Brain microvascular endothelial cell (primary cell): ENCODE data around the gene IL5.
A peak's percentile ranks its signal among the peaks of the same experiment; 100 is the strongest.

Experiments
- DNase-seq: peaks from one replicate; pipeline ENCODE4 v3.0.0-alpha.2; 2020
- H3K27ac ChIP-seq: fragments of 250-450 bp; sonication (Bioruptor Pico); 2 replicates; pipeline ENCODE4 v1.5.1; 2020; ENCODE audit warnings: mild to moderate bottlenecking, moderate library complexity
- H3K27me3 ChIP-seq: fragments of 250-450 bp; sonication (Bioruptor Pico); replicated peaks from 2 replicates; pipeline ENCODE4 v1.5.1; 2020; ENCODE audit warnings: mild to moderate bottlenecking
- H3K36me3 ChIP-seq: fragments of 250-450 bp; sonication (Bioruptor Pico); replicated peaks from 2 replicates; pipeline ENCODE4 v1.5.1; 2020; ENCODE audit warnings: mild to moderate bottlenecking
- H3K4me3 ChIP-seq: 2 replicates; pipeline ENCODE4 v1.5.1; 2011; ENCODE audit warnings: low read depth, mild to moderate bottlenecking, control low read depth, low read length, moderate library complexity
- in situ Hi-C: cut with HindIII; loops from 2 replicates; pipeline ENCODE4 v1.10.0; 2017; ENCODE audit warnings: low sequenced_read_pairs, low pct_ligation_motif_present
- TF ChIP-seq, protein P1 (sequence below): IDR thresholded peaks from 2 replicates; pipeline ENCODE4 v1.5.1; 2011; ENCODE audit warnings: low read depth, mild to moderate bottlenecking, moderate library complexity, low read length, control low read depth, inconsistent platforms; ENCODE audit errors: missing control alignments

Gene IL5

DNA sequence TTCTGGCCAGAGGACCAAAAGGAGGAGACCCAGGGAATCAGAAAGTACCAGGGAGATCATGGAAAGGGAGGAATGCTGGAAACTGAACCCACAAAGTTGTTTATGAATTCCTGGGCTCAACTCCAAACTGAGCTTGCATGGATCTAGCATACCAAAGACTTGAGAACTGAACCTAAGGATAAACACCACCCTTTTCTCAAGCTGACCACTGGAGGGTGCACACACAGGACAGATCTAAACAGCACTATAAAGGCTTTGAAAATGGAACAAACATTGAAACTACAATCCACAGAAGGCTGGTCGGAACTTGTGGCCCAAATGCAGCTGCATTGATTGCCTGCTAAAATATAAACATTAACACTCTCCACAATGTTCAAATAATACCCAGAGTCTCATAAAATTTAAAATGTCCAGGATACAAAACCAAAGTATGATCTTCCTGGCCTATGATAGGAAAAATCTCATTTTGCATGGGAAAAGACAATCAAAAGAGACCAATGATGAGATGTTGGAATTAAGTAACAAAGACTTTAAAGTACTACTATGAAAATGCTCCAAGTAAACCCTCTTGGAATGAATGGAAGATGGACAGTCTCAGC is 37.1 kb downstream of the IL5 start:
- Histone ChIP-seq H3K4me3 (no peak overlapping the region), H3K27ac (peak overlapping the region; percentile 55), H3K27me3 (no peaks in the 10 kb centered on the region), H3K36me3 (no peaks in the 10 kb centered on the region)
- TF ChIP-seq, protein P1, sequence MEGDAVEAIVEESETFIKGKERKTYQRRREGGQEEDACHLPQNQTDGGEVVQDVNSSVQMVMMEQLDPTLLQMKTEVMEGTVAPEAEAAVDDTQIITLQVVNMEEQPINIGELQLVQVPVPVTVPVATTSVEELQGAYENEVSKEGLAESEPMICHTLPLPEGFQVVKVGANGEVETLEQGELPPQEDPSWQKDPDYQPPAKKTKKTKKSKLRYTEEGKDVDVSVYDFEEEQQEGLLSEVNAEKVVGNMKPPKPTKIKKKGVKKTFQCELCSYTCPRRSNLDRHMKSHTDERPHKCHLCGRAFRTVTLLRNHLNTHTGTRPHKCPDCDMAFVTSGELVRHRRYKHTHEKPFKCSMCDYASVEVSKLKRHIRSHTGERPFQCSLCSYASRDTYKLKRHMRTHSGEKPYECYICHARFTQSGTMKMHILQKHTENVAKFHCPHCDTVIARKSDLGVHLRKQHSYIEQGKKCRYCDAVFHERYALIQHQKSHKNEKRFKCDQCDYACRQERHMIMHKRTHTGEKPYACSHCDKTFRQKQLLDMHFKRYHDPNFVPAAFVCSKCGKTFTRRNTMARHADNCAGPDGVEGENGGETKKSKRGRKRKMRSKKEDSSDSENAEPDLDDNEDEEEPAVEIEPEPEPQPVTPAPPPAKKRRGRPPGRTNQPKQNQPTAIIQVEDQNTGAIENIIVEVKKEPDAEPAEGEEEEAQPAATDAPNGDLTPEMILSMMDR: peak; percentile 81
- in situ Hi-C loops: no loop called here
- DNase-seq: peak; percentile 87

DNA sequence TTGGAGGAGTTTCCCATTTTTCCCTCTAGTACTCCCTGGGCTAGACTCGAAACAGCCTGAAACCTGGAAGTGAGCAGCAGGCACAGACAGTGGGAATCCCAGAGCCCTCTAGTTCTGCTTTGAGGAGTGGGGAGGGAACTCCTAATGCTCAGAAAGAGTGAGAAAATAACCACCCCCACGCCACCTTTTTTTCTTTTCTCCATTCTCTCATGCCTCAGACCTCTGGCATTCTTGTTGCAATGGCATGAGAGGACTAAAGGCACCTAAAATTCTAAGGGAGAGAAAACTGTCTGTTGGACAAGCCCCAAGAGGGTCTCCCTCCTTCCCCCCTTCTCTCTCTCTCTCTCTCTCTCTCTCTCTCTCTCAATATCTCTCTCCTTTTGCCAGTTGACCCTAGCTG is 37.7 kb downstream of the IL5 start:
- DNase-seq: no peak
- no peak overlapping the region for H3K4me3 ChIP-seq
- no peaks in the 10 kb centered on the region for H3K36me3 ChIP-seq
- H3K27me3 ChIP-seq: no peaks in the 10 kb centered on the region
- in situ Hi-C loops: no loop called here
- H3K27ac ChIP-seq: peak overlapping the region; percentile 55
- TF ChIP-seq, protein P1: no peak

DNA sequence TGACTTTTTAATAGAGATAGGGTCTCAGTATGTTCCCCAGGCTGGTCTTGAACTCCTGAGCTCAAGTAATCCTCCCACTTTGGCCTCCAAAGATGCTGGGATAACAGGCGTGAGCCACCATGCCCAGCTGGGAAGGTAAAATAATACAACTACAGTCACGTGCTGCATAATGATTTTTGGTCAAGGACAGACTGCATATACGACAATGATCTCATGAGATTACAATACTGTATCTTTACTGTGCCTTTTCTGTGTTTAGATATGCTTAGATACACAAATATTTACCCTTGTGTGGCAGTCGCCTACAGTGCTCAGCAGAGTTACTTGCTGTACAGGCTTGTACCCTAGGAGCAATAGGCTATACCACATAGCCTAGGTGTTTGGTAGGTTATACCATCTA is 38.6 kb downstream of the IL5 start:
- TF ChIP-seq, protein P1: no peak
- no peaks in the 10 kb centered on the region for H3K36me3 ChIP-seq
- H3K27me3 ChIP-seq: no peaks in the 10 kb centered on the region
- no peak for DNase-seq
- in situ Hi-C loops: no loop called here
- H3K4me3 ChIP-seq: no peak overlapping the region
- no peak overlapping the region for H3K27ac ChIP-seq

DNA sequence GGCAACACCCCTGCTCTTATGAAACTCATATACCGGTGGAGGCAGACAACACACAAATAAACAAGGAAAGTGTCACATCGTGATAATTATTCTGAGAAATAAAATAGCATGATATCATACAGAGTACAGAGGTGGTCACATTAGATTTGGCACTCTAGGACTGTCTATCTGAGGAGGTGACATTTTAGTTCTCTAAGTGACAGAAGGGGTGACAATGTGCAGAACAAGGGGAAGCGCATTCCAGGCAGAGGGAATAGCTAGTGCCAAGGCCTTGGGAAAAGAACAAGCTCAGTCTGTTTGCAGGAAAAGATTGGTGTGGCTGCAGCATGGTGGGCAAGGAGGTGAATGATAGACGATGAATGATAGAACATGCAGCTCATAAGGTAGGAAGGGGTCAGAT is 40.1 kb downstream of the IL5 start:
- Histone ChIP-seq H3K36me3 (no peaks in the 10 kb centered on the region), H3K27me3 (no peaks in the 10 kb centered on the region), H3K4me3 (no peak overlapping the region), H3K27ac (no peak overlapping the region)
- in situ Hi-C loops: no loop called here
- TF ChIP-seq, protein P1: no peak
- no peak for DNase-seq

DNA sequence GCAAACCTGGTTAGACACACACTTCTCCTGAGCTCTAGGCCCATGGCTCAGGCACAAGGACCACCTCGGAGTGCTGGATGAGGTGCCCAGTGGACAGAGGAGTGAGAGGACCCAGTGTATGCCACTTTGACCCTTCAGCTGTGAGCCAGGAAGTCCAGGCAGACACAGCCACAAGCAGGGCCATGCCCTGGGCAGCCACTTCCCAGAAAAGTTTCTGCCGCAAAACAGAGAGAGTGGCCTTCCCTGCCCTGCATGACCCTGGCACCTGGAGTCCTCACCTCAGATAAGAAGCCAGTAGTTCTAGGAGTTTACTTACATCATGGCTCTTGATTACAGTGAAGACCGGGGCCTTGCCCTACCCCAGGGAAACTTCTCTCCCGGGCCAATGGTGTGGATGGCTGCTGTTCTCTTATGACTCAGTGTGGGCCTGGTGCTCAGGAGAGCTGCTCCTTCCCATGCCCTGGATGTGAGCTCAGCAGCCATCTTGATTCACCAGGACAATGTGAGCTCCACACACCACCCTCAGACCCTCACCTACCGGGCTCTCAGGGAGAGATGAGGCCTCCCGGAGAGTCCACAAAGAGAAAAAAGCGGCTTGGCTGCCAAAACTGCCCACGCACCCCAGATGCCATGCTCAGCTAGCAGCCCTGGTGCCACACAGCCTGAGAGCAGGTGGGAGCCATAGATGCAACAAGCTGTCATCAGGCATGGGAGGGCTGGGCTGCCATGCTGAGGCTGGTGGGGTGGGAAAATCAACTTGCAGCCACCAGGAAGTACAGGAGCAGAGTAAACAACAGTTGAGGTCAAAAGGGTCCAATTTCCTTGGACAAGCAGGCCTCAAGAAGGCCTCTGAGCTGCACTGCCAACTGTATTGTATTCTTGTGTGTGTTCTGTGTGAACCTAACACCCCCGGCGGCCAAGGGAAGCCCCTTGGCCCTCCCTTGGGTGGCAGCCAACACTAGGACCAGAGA is 41.1 kb downstream of the IL5 start:
- TF ChIP-seq, protein P1: no peak
- Histone ChIP-seq H3K4me3 (no peak overlapping the region), H3K27ac (no peak overlapping the region), H3K27me3 (no peaks in the 10 kb centered on the region), H3K36me3 (no peaks in the 10 kb centered on the region)
- in situ Hi-C loops: no loop called here
- peak; percentile 53 for DNase-seq
